ENCODE measurements around the gene TSHZ3.

The TSHZ3 gene

GRCh38 chr19:31252441-31252840 lies 96.8 kb downstream of the TSHZ3 start:
- H3K36me3 Mint-ChIP-seq: no peaks in the 10 kb centered on the region
- H3K27ac Mint-ChIP-seq: no peak overlapping the region
- no peak for ATAC-seq
- no peaks in the 10 kb centered on the region for H3K27me3 Mint-ChIP-seq
- H3K4me1 Mint-ChIP-seq: no peaks in the 10 kb centered on the region
- peaks cover 3% of the 10 kb centered on the region for H3K9me3 Mint-ChIP-seq
- H3K4me3 Mint-ChIP-seq: no peak overlapping the region

DNA sequence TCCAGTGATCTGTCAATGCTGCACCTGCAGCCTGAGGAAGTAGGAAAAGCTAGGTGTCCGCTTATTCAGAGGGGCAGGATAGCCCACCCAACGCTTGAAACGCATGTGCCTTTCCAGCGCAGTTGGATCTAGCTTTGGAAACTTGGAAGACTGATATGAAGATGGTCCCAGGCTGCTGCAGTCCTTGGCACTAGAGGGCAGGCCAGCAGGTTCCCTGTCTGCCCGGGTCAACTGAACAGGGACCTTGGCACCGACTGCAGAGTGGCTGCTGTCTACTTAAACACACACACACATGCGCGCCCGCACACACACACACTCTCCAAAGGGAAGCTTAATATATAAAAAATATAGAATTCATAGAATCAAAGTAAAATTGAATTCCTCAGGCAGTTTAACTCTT lies 100.0 kb downstream of the TSHZ3 start:
- no peak overlapping the region for H3K27ac Mint-ChIP-seq
- no peaks in the 10 kb centered on the region for H3K4me1 Mint-ChIP-seq
- H3K9me3 Mint-ChIP-seq: peaks cover 3% of the 10 kb centered on the region
- H3K27me3 Mint-ChIP-seq: no peaks in the 10 kb centered on the region
- H3K4me3 Mint-ChIP-seq: no peak overlapping the region
- ATAC-seq: no peak
- no peaks in the 10 kb centered on the region for H3K36me3 Mint-ChIP-seq

- H3K9me3 Mint-ChIP-seq: peaks cover 6% of the 10 kb centered on the region
- ATAC-seq: no peak
Observed at GRCh38 chr19:31235806-31236205, 113.4 kb downstream of the TSHZ3 start.

GRCh38 chr19:31233295-31233800 lies 115.9 kb downstream of the TSHZ3 start:
- no peak for ATAC-seq
- Mint-ChIP-seq H3K4me3 (no peak overlapping the region), H3K36me3 (no peaks in the 10 kb centered on the region), H3K27me3 (no peaks in the 10 kb centered on the region), H3K4me1 (no peaks in the 10 kb centered on the region), H3K9me3 (peaks cover 3% of the 10 kb centered on the region), H3K27ac (no peak overlapping the region)

More at GRCh38 chr19:31235806-31236205, 113.4 kb downstream of the TSHZ3 start:
- no peaks in the 10 kb centered on the region for H3K27me3 Mint-ChIP-seq
- H3K4me3 Mint-ChIP-seq: no peak overlapping the region
- H3K36me3 Mint-ChIP-seq: no peaks in the 10 kb centered on the region
- no peaks in the 10 kb centered on the region for H3K4me1 Mint-ChIP-seq
- H3K27ac Mint-ChIP-seq: no peak overlapping the region

DNA sequence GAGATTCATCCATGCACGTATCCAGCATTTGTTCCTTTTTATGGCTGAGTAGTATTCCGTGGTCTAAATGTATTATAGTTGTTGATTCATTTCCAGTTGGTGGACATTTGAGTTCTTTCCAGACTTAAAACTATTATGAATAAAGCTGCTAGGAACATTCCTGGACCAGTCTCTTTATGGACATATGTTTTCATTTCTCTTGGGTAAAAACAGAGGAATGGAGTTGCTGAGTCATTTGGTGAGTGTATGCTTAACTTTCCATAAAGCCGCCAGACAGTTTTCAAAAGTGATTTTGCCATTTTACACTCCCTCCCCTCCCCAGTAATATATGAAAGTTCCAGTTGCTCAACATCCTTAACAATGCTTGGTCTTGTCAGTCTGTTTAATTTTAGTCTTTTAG lies 116.4 kb downstream of the TSHZ3 start:
- Mint-ChIP-seq H3K27me3 (no peaks in the 10 kb centered on the region), H3K4me3 (no peak overlapping the region), H3K9me3 (peaks cover 2% of the 10 kb centered on the region), H3K27ac (no peak overlapping the region), H3K4me1 (no peaks in the 10 kb centered on the region), H3K36me3 (no peaks in the 10 kb centered on the region)
- ATAC-seq: no peak

DNA sequence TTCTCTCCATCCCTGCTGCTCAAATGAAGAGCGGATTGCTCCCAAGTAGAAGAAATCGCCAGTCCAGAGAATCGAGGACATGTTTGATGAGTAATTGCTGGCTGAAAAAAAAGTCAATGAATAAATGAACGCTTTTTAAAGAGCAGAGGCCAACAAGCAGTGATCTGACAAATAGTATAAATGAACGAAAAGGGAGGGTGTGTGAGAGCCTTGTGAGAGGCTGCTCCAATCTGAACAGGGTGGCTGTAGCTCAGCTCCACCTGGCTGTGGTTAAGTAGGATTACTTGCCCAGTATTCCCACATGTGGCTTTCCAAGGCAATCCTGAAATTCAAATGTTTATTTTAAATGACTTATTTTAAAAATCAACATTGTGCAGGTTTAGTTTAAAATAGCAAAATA lies 117.1 kb downstream of the TSHZ3 start:
- Mint-ChIP-seq H3K4me3 (no peak overlapping the region), H3K27me3 (no peaks in the 10 kb centered on the region), H3K36me3 (no peaks in the 10 kb centered on the region), H3K27ac (no peak overlapping the region), H3K9me3 (peaks cover 2% of the 10 kb centered on the region), H3K4me1 (no peaks in the 10 kb centered on the region)
- ATAC-seq: no peak

DNA sequence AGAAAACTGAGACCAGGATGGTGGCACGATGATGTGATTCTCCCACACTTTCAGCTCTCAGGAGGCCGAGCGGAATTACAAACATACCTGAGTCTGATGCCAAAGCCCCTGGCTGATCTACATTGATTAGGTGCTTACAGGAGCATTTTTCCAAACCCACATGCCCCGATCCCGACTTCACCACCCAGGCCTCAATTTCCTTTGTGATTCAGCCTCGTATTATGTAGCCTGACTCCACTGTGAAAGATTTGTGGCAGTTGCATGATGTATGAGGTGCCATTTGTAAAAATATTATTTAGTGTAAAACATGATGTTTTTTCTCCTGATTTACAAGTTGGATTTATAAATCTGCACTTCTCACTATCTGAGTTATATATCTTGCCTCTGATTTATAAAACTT lies 118.0 kb downstream of the TSHZ3 start:
- no peaks in the 10 kb centered on the region for H3K27me3 Mint-ChIP-seq
- no peaks in the 10 kb centered on the region for H3K4me1 Mint-ChIP-seq
- no peak overlapping the region for H3K4me3 Mint-ChIP-seq
- H3K36me3 Mint-ChIP-seq: no peaks in the 10 kb centered on the region
- no peak for ATAC-seq
- H3K27ac Mint-ChIP-seq: no peak overlapping the region
- H3K9me3 Mint-ChIP-seq: peaks cover 3% of the 10 kb centered on the region

DNA sequence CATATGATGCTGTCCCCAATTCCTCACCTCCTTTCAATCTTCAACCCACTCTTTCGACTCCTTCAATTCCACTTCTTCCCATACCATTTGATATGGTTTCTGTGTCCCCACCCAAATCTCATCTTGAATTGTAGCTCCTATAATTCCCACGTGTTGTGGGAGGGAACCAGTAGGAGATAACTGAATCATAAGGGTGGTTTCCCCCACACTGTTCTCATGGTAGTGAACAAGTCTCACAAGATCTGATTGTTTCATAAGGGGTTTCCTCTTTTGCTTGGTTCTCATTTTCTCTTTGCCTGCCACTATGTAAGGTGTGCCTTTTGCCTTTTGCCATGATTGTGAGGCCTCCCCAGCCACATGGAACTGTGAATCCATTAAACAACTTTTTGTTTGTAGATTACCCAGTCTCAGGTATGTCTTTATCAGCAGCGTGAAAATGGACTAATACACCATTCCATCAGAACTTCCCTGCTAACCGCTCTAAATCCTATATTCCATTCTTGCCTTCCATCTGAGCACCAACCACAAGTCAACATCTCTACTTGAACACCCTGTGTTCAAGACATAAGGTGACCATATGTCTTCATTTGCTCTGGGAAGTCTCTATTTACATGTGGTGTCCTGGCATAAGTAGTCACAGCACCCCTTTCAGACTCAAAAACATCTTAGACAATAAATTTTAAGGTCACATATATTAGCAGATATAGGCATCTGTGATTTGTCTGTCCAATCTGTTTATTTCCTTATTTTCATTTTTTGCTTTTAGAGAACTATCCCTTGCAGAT lies 122.9 kb downstream of the TSHZ3 start:
- Mint-ChIP-seq H3K4me1 (no peaks in the 10 kb centered on the region), H3K4me3 (no peak overlapping the region), H3K27me3 (no peaks in the 10 kb centered on the region), H3K9me3 (peaks cover 3% of the 10 kb centered on the region), H3K36me3 (no peaks in the 10 kb centered on the region), H3K27ac (no peak overlapping the region)
- no peak for ATAC-seq

Data from stimulated activated memory B cell treated with anti-CD40 and anti-IgM and Interleukin-4, amounts not matched to agents 10 μg/mL and 1 μg/mL and 100 μg/mL, for 72 hours (primary cell).